ENCODE data around the gene ZNF844.

GRCh38 chr19:12117201-12117970 lies 52.9 kb downstream of the ZNF844 start:
- no peak for TF ChIP-seq CTCF (IDR thresholded peaks at IDR 0.05)
- TF ChIP-seq EZH2phosphoT487 (IDR thresholded peaks at IDR 0.05; ENCODE audit: borderline replicate concordance, low read depth): no peak
- no peak for TF ChIP-seq EP300 (IDR thresholded peaks at IDR 0.05; ENCODE audit: borderline replicate concordance in 1 of 2, low read depth in 1 of 2, low read length in 1 of 2)
- TF ChIP-seq POLR2AphosphoS5 (IDR thresholded peaks at IDR 0.05; ENCODE audit: low read depth, low read length): no peak
- TF ChIP-seq MXI1 (IDR thresholded peaks at IDR 0.05; ENCODE audit: low read depth, low read length): no peak
- no peak for TF ChIP-seq TAF1 (IDR thresholded peaks at IDR 0.05; ENCODE audit: borderline replicate concordance, low read depth, low read length)
- no peak for TF ChIP-seq USF2 (IDR thresholded peaks at IDR 0.05; ENCODE audit: borderline replicate concordance, low read depth, low read length)
- TF ChIP-seq FOXM1 (IDR thresholded peaks at IDR 0.05; ENCODE audit: low read depth): no peak
- TF ChIP-seq NFIC (IDR thresholded peaks at IDR 0.05; ENCODE audit: borderline replicate concordance): no peak
- TF ChIP-seq REST (IDR thresholded peaks at IDR 0.05; ENCODE audit: low read depth, low read length): no peak
- TF ChIP-seq PBX3 (IDR thresholded peaks at IDR 0.05): no peak
